HepG2 (cell line): ENCODE measurements around the gene OR10AD1. TPM values are rescaled to one million over a fixed set of nuclear protein-coding genes. Genes with fewer than 3 reads are reported as not detected.

ENCODE experiments used
- ATAC-seq: fragments of 200-7000 bp; cut with Tn5 transposase; 3 replicates; pipeline ENCODE4 v1.9.1; 2020; ENCODE audit warnings: mild to moderate bottlenecking, moderate library complexity
- BruUV-seq: library from RNA; stranded (reverse); fragments of 400-500 nt; replicated peaks from 2 replicates; lab custom pipeline; 2021; lab: Mats Ljungman, UMichigan
- CTCF ChIA-PET: fragments of 300-600 bp; formaldehyde crosslinking; extraction: SDS; loops from one replicate; lab custom pipeline; 2021; ENCODE audit warnings: low total read pairs, inconsistent platforms, low intra/inter-chr PET ratio; lab: Yijun Ruan, JAX
- POLR2A ChIA-PET: fragments of 350-600 bp; sonication (Branson Sonifier 250); formaldehyde crosslinking; loops from one replicate; lab custom pipeline; 2020; ENCODE audit warnings: antibody characterized with exemption, inconsistent platforms; lab: Yijun Ruan, JAX
- DNase-seq: peaks from one replicate; pipeline ENCODE4 v3.0.0-alpha.2; 2015; ENCODE audit warnings: low spot score
- FAIRE-seq: peaks from 3 replicates; lab custom pipeline; 2011; peaks lifted over from hg19 to GRCh38; lab: Jason Lieb, UNC
- H2AFZ ChIP-seq: one replicate; pipeline ENCODE4 v1.6.1; 2011; ENCODE audit warnings: low read length, inconsistent platforms
- H3K27ac ChIP-seq: fragments of 300-600 bp; 3 replicates; pipeline ENCODE4 v1.8.0; 2011; ENCODE audit warnings: mixed run types, mild to moderate bottlenecking, mixed read lengths, low read length, inconsistent platforms; ENCODE audit not compliant: insufficient read depth; ENCODE audit errors: extremely low read length
- H3K27me3 ChIP-seq, 2 experiments: fragments of 200-600 bp in 1 of 2; 2 replicates in 1 of 2; 3 replicates in 1 of 2; pipeline versions ENCODE4 v1.6.0 to v1.8.0; 2011; ENCODE audit warnings: low read length in 2 of 2, mild to moderate bottlenecking in 2 of 2, moderate library complexity in 2 of 2, inconsistent platforms in 1 of 2; ENCODE audit not compliant: insufficient read depth in 2 of 2, control insufficient read depth in 1 of 2
- H3K36me3 ChIP-seq, 2 experiments: fragments of 200-600 bp in 1 of 2; replicated peaks in 1 of 2; 2 replicates in 1 of 2; 3 replicates in 1 of 2; pipeline versions ENCODE4 v1.5.1 to v1.8.0; 2011; ENCODE audit warnings: low read length in 2 of 2, inconsistent platforms in 1 of 2; ENCODE audit not compliant: insufficient read depth in 2 of 2, control insufficient read depth in 1 of 2
- H3K4me1 ChIP-seq: 2 replicates; pipeline ENCODE4 v1.5.1; 2012; ENCODE audit warnings: low read length, inconsistent platforms; ENCODE audit not compliant: insufficient read depth
- H3K4me2 ChIP-seq: 2 replicates; pipeline ENCODE4 v1.6.0; 2011; ENCODE audit warnings: low read depth, low read length, inconsistent platforms
- H3K4me3 ChIP-seq, 3 experiments: fragments of 200-600 bp in 1 of 3; sonication (generic), shearing (Covaris generic) in 1 of 3; replicated peaks in 1 of 3; 2 replicates each; pipeline ENCODE4 v1.5.1; 2011 to 2016; ENCODE audit warnings: low read length in 3 of 3, inconsistent platforms in 2 of 3, low read depth in 2 of 3, mild to moderate bottlenecking in 2 of 3, control low read depth in 1 of 3, mixed read lengths in 1 of 3; ENCODE audit not compliant: insufficient read depth in 1 of 3
- H3K79me2 ChIP-seq: one replicate; pipeline ENCODE4 v1.6.1; 2011; ENCODE audit warnings: low read length, inconsistent platforms; ENCODE audit not compliant: insufficient read depth
- H3K9ac ChIP-seq: 2 replicates; pipeline ENCODE4 v1.6.0; 2011; ENCODE audit warnings: mild to moderate bottlenecking, low read depth, low read length, inconsistent platforms; ENCODE audit not compliant: insufficient read depth
- H3K9me3 ChIP-seq: 2 replicates; pipeline ENCODE4 v1.5.1; 2012; ENCODE audit warnings: mild to moderate bottlenecking, low read length
- H4K20me1 ChIP-seq: 2 replicates; pipeline ENCODE4 v1.6.0; 2011; ENCODE audit warnings: inconsistent platforms, mild to moderate bottlenecking, low read length, moderate library complexity; ENCODE audit not compliant: insufficient read depth
- BHLHE40 ChIP-seq: IDR thresholded peaks from 2 replicates; pipeline ENCODE4 v1.6.1; 2011; ENCODE audit warnings: low read length, improper control_type of control experiment
- DMAP1 ChIP-seq: IDR thresholded peaks from 2 replicates; pipeline ENCODE4 v1.6.1; 2016
- GABPA ChIP-seq, 2 experiments: IDR thresholded peaks; 2 replicates each; pipeline ENCODE4 v1.6.1; 2011 to 2016; ENCODE audit warnings: low read depth in 2 of 2, low read length in 1 of 2, missing biosample characterization in 1 of 2, missing genetic modification characterization in 1 of 2
- HNRNPLL ChIP-seq: fragments of 200-400 bp; formaldehyde crosslinking; IDR thresholded peaks from 2 replicates; pipeline ENCODE4 v1.6.1; 2017; ENCODE audit warnings: mild to moderate bottlenecking, low read depth, low read length; ENCODE audit not compliant: poor library complexity, severe bottlenecking
- IKZF5 ChIP-seq: IDR thresholded peaks from 2 replicates; pipeline ENCODE4 v1.6.1; 2018; ENCODE audit warnings: missing genetic modification reagents, mild to moderate bottlenecking, missing compliant biosample characterization
- KDM3A ChIP-seq: IDR thresholded peaks from 2 replicates; pipeline ENCODE4 v1.6.1; 2018; ENCODE audit warnings: low read depth, missing compliant biosample characterization
- POLR2AphosphoS2 ChIP-seq: IDR thresholded peaks from 2 replicates; pipeline ENCODE4 v1.6.1; 2011; ENCODE audit warnings: low read depth, low read length, improper control_type of control experiment
- TARDBP ChIP-seq: sonication (generic); formaldehyde crosslinking; IDR thresholded peaks from 2 replicates; pipeline ENCODE4 v1.8.0; 2022; ENCODE audit warnings: mild to moderate bottlenecking, missing genetic modification reagents
- TBL1XR1 ChIP-seq: fragments of 150-350 bp; IDR thresholded peaks from 2 replicates; pipeline ENCODE4 v1.6.1; 2014; ENCODE audit warnings: borderline replicate concordance, low read length; ENCODE audit not compliant: partially characterized antibody
- ZEB1 ChIP-seq: IDR thresholded peaks from 2 replicates; pipeline ENCODE4 v1.6.1; 2012; ENCODE audit warnings: mild to moderate bottlenecking, low read depth, inconsistent platforms; ENCODE audit not compliant: insufficient replicate concordance
- ZFX ChIP-seq: sonication (generic); formaldehyde crosslinking; IDR thresholded peaks from 2 replicates; pipeline ENCODE4 v1.4.0; 2020; ENCODE audit warnings: mild to moderate bottlenecking, low read depth, missing genetic modification reagents, moderate library complexity
- ZNF331 ChIP-seq: sonication (generic); formaldehyde crosslinking; IDR thresholded peaks from 2 replicates; pipeline ENCODE4 v1.4.0; 2020; ENCODE audit warnings: missing genetic modification reagents
- ZNF451 ChIP-seq: sonication (generic); formaldehyde crosslinking; IDR thresholded peaks from 2 replicates; pipeline ENCODE4 v1.5.0; 2020; ENCODE audit warnings: mild to moderate bottlenecking, missing genetic modification reagents
- ZNF766 ChIP-seq: sonication (generic); formaldehyde crosslinking; IDR thresholded peaks from 2 replicates; pipeline ENCODE4 v1.5.0; 2020; ENCODE audit warnings: missing genetic modification reagents, borderline replicate concordance
- ZZZ3 ChIP-seq: sonication (generic); formaldehyde crosslinking; IDR thresholded peaks from 2 replicates; pipeline ENCODE4 v1.4.0; 2020; ENCODE audit warnings: missing genetic modification reagents, mild to moderate bottlenecking, borderline replicate concordance
- WGBS: methylation state at CpG from one replicate; pipeline ENCODE4 v1.1.6; 2017; ENCODE audit warnings: low lambda C conversion rate; 5-methylcytosine and 5-hydroxymethylcytosine counted together
- in situ Hi-C: cut with HindIII; loops from 2 replicates; pipeline ENCODE4 v1.10.0; 2017; ENCODE audit warnings: low pct_unique_long_range_greater_than_20kb; ENCODE audit not compliant: extremely low pct_ligation_motif_present
- intact Hi-C: fragments of 100-400 bp; cut with micrococcal nuclease; formaldehyde crosslinking; loops from one replicate; pipeline ENCODE4 v1.10.0; 2022; ENCODE audit not compliant: unreplicated experiment
- polyA plus RNA-seq, 8 experiments: library from polyadenylated mRNA; depleted of rRNA in 3 of 8; stranded (reverse) in 7 of 8; unstranded in 1 of 8; fragments of >200 nt; fragmentation: Illumina TruSeq in 4 of 8; extraction: Trizol in 4 of 8; gene quantifications; 2 replicates each; pipeline versions ENCODE4 v1.2.1 to v1.2.3, GENCODE V29; 2011 to 2016; ENCODE audit warnings: low read depth in 4 of 8, missing spikeins in 1 of 8, mixed read lengths in 1 of 8; ENCODE audit not compliant: insufficient read depth in 1 of 8
- total RNA-seq, 5 experiments: library from RNA; depleted of rRNA; stranded (reverse); fragments of >200 nt; fragmentation: Illumina TruSeq; extraction: Trizol; gene quantifications; 2 replicates each; pipeline ENCODE4 v1.2.3, GENCODE V29; 2016; ENCODE audit warnings: low read depth in 1 of 5
- TF ChIP-seq, protein P1 (sequence below): sonication (generic); formaldehyde crosslinking; IDR thresholded peaks from 2 replicates; pipeline ENCODE4 v1.5.1; 2020; ENCODE audit warnings: mild to moderate bottlenecking, missing genetic modification reagents, moderate library complexity
- TF ChIP-seq, protein P2 (sequence below): sonication (generic); formaldehyde crosslinking; IDR thresholded peaks from 2 replicates; pipeline ENCODE4 v1.4.0; 2020; ENCODE audit warnings: missing genetic modification reagents; ENCODE audit errors: not compliant biosample characterization

Gene OR10AD1
- total and polyA plus RNA-seq, 2 of the 13 experiments (the other 11 are each of a cell fraction or from before 2014, with no cell fraction given), result not detected

- in situ Hi-C loops, result loop anchor here (10.0 kb wide), 3 partner anchors 80 to 260 kb away; partner anchors contain the start of gene VDR
- H3K36me3 ChIP-seq, result no peaks in the 10 kb centered on the region
- H3K4me2 ChIP-seq, result no peak overlapping the region
- ATAC-seq (no peak), FAIRE-seq (no peak), DNase-seq (no peak)
- H3K79me2 ChIP-seq, result no peaks in the 10 kb centered on the region
- H3K4me3 ChIP-seq, result no peak overlapping the region
- WGBS, result 51% methylated on average over 2 of the region's 2 CpGs
- no peaks in the 10 kb centered on the region for H3K27me3 ChIP-seq
- no peaks in the 10 kb centered on the region for H3K9me3 ChIP-seq
- H2AFZ ChIP-seq, result no peak overlapping the region
- H4K20me1 ChIP-seq, result no peaks in the 10 kb centered on the region
- intact Hi-C loops, result loop anchor here (2.0 to 10.0 kb wide), 2 partner anchors 220 to 264 kb away; no protein-coding TSS in a partner anchor
- no peak overlapping the region for H3K9ac ChIP-seq
- H3K4me1 ChIP-seq, result peaks cover 8% of the 10 kb centered on the region; the same call in 1 of the 2 replicates
- H3K27ac ChIP-seq, result no peak overlapping the region
- POLR2A ChIA-PET, result no interaction called here
- TF ChIP-seq, protein P1, sequence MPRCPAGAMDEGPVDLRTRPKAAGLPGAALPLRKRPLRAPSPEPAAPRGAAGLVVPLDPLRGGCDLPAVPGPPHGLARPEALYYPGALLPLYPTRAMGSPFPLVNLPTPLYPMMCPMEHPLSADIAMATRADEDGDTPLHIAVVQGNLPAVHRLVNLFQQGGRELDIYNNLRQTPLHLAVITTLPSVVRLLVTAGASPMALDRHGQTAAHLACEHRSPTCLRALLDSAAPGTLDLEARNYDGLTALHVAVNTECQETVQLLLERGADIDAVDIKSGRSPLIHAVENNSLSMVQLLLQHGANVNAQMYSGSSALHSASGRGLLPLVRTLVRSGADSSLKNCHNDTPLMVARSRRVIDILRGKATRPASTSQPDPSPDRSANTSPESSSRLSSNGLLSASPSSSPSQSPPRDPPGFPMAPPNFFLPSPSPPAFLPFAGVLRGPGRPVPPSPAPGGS (CRISPR knock-in tag), result no peak
- TF ChIP-seq BHLHE40, result no peak
- no peak for TF ChIP-seq ZNF766 (CRISPR knock-in tag)
- TF ChIP-seq GABPA (IDR thresholded peaks at IDR 0.05; ENCODE audit: low read depth, low read length), result no peak
- TF ChIP-seq GABPA (CRISPR knock-in tag; IDR thresholded peaks at IDR 0.05; ENCODE audit: low read depth), result no peak
- no peak for TF ChIP-seq DMAP1
- TF ChIP-seq ZEB1, result no peak
- TF ChIP-seq HNRNPLL, result no peak
- no peak for TF ChIP-seq IKZF5 (CRISPR knock-in tag)
- TF ChIP-seq POLR2AphosphoS2, result no peak
- TF ChIP-seq, protein P2, sequence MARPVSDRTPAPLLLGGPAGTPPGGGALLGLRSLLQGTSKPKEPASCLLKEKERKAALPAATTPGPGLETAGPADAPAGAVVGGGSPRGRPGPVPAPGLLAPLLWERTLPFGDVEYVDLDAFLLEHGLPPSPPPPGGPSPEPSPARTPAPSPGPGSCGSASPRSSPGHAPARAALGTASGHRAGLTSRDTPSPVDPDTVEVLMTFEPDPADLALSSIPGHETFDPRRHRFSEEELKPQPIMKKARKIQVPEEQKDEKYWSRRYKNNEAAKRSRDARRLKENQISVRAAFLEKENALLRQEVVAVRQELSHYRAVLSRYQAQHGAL (CRISPR knock-in tag), result no peak
- no peak for TF ChIP-seq ZZZ3 (CRISPR knock-in tag)
- TF ChIP-seq ZFX (CRISPR knock-in tag), result no peak
- TF ChIP-seq KDM3A (CRISPR knock-in tag), result no peak
- TF ChIP-seq TBL1XR1, result no peak
- TF ChIP-seq TARDBP (CRISPR knock-in tag), result no peak
- no peak for TF ChIP-seq ZNF331 (CRISPR knock-in tag)
- TF ChIP-seq ZNF451 (CRISPR knock-in tag), result no peak
- no TSS peak for BruUV-seq
- CTCF ChIA-PET, result interaction anchor here (1.1 to 1.4 kb wide), 5 partner anchors 81 to 264 kb away, joined by 3 to 6 read pairs (median 4); partner anchors contain the start of gene TMEM106C
Measured at GRCh38 chr12:48164451-48164850, 38.6 kb downstream of the OR10AD1 start.
